HEK293 (cell line): ENCODE measurements around the gene RIMBP3C.

Experiments used
- HOXA7 ChIP-seq: sonication (generic); formaldehyde crosslinking; IDR thresholded peaks from 2 replicates; pipeline ENCODE4 v1.8.1; 2022; ENCODE audit warnings: missing genetic modification reagents, borderline replicate concordance
- KLF1 ChIP-seq: fragments of 450-650 bp; formaldehyde crosslinking; IDR thresholded peaks from 2 replicates; pipeline ENCODE4 v1.5.1; 2016; ENCODE audit warnings: missing biosample characterization, missing genetic modification characterization
- KLF9 ChIP-seq: fragments of 450-650 bp; formaldehyde crosslinking; IDR thresholded peaks from 2 replicates; pipeline ENCODE4 v1.5.1; 2016; ENCODE audit warnings: missing biosample characterization, missing genetic modification characterization, low read depth
- MZF1 ChIP-seq: fragments of 450-650 bp; formaldehyde crosslinking; IDR thresholded peaks from 2 replicates; pipeline ENCODE4 v1.5.1; 2017; ENCODE audit warnings: missing biosample characterization, missing genetic modification characterization, borderline replicate concordance
- PRDM4 ChIP-seq: fragments of 450-650 bp; formaldehyde crosslinking; IDR thresholded peaks from 2 replicates; pipeline ENCODE4 v1.5.1; 2017; ENCODE audit warnings: missing biosample characterization, missing genetic modification characterization
- SP2 ChIP-seq: fragments of 450-650 bp; formaldehyde crosslinking; IDR thresholded peaks from 2 replicates; pipeline ENCODE4 v1.5.1; 2016; ENCODE audit warnings: missing biosample characterization, missing genetic modification characterization
- TRIM28 ChIP-seq: IDR thresholded peaks from 2 replicates; pipeline ENCODE4 v1.6.1; 2011; ENCODE audit warnings: low read length, control low read depth, borderline replicate concordance
- ZBTB1 ChIP-seq: fragments of 450-650 bp; formaldehyde crosslinking; IDR thresholded peaks from 2 replicates; pipeline ENCODE4 v1.5.1; 2016; ENCODE audit warnings: missing biosample characterization, missing genetic modification characterization
- ZBTB48 ChIP-seq: fragments of 450-650 bp; formaldehyde crosslinking; IDR thresholded peaks from 2 replicates; pipeline ENCODE4 v1.5.1; 2016; ENCODE audit warnings: missing biosample characterization, missing genetic modification characterization
- ZBTB49 ChIP-seq: fragments of 450-650 bp; formaldehyde crosslinking; IDR thresholded peaks from 2 replicates; pipeline ENCODE4 v1.5.1; 2016; ENCODE audit warnings: missing biosample characterization, missing genetic modification characterization, low read depth
- ZFP37 ChIP-seq: fragments of 450-650 bp; formaldehyde crosslinking; IDR thresholded peaks from 2 replicates; pipeline ENCODE4 v1.5.1; 2016; ENCODE audit warnings: missing biosample characterization, missing genetic modification characterization
- ZNF16 ChIP-seq: fragments of 450-650 bp; formaldehyde crosslinking; IDR thresholded peaks from 2 replicates; pipeline ENCODE4 v1.5.1; 2016; ENCODE audit warnings: low read depth, missing biosample characterization, missing genetic modification characterization
- ZNF184 ChIP-seq: fragments of 450-650 bp; IDR thresholded peaks from 2 replicates; pipeline ENCODE4 v1.5.1; 2018; ENCODE audit warnings: missing biosample characterization, mild to moderate bottlenecking, missing genetic modification characterization
- ZNF2 ChIP-seq: fragments of 450-650 bp; formaldehyde crosslinking; IDR thresholded peaks from 2 replicates; pipeline ENCODE4 v1.5.1; 2016; ENCODE audit warnings: missing biosample characterization, missing genetic modification characterization
- ZNF211 ChIP-seq: fragments of 450-650 bp; formaldehyde crosslinking; IDR thresholded peaks from 2 replicates; pipeline ENCODE4 v1.5.1; 2016; ENCODE audit warnings: low read depth, missing biosample characterization, missing genetic modification characterization
- ZNF221 ChIP-seq: fragments of 450-650 bp; formaldehyde crosslinking; IDR thresholded peaks from 2 replicates; pipeline ENCODE4 v1.5.1; 2017; ENCODE audit warnings: missing biosample characterization, missing genetic modification characterization, borderline replicate concordance
- ZNF280D ChIP-seq: fragments of 450-650 bp; formaldehyde crosslinking; IDR thresholded peaks from 2 replicates; pipeline ENCODE4 v1.5.1; 2016; ENCODE audit warnings: missing biosample characterization, missing genetic modification characterization
- ZNF324 ChIP-seq: fragments of 450-650 bp; formaldehyde crosslinking; IDR thresholded peaks from 2 replicates; pipeline ENCODE4 v1.5.1; 2016; ENCODE audit warnings: missing biosample characterization, missing genetic modification characterization
- ZNF341 ChIP-seq: fragments of 450-650 bp; formaldehyde crosslinking; IDR thresholded peaks from 2 replicates; pipeline ENCODE4; 2016; ENCODE audit warnings: low read depth, missing biosample characterization, missing genetic modification characterization
- ZNF473 ChIP-seq: fragments of 450-650 bp; formaldehyde crosslinking; IDR thresholded peaks from 2 replicates; pipeline ENCODE4 v1.5.1; 2017; ENCODE audit warnings: missing biosample characterization, missing genetic modification characterization
- ZNF561 ChIP-seq: fragments of 450-650 bp; IDR thresholded peaks from 2 replicates; pipeline ENCODE4 v1.5.1; 2018; ENCODE audit warnings: missing biosample characterization, missing genetic modification characterization, borderline replicate concordance
- ZNF660 ChIP-seq: fragments of 450-650 bp; IDR thresholded peaks from 2 replicates; pipeline ENCODE4 v1.5.1; 2018; ENCODE audit warnings: missing biosample characterization, mild to moderate bottlenecking, missing genetic modification characterization
- ZNF701 ChIP-seq: fragments of 450-650 bp; formaldehyde crosslinking; IDR thresholded peaks from 2 replicates; pipeline ENCODE4 v1.5.1; 2016; ENCODE audit warnings: missing biosample characterization, missing genetic modification characterization
- ZNF768 ChIP-seq: fragments of 450-650 bp; formaldehyde crosslinking; IDR thresholded peaks from 2 replicates; pipeline ENCODE4 v1.5.1; 2018; ENCODE audit warnings: missing biosample characterization, mild to moderate bottlenecking, missing genetic modification characterization
- TF ChIP-seq, protein P1 (sequence below): fragments of 450-650 bp; formaldehyde crosslinking; IDR thresholded peaks from 2 replicates; pipeline ENCODE4 v1.5.1; 2016; ENCODE audit warnings: missing biosample characterization, missing genetic modification characterization, low read depth
- TF ChIP-seq, protein P2 (sequence below): fragments of 450-650 bp; formaldehyde crosslinking; IDR thresholded peaks from 2 replicates; pipeline ENCODE4 v1.5.1; 2016; ENCODE audit warnings: missing biosample characterization, missing genetic modification characterization
- TF ChIP-seq, protein P3 (sequence below): fragments of 450-650 bp; formaldehyde crosslinking; IDR thresholded peaks from 2 replicates; pipeline ENCODE4 v1.5.1; 2016; ENCODE audit warnings: missing biosample characterization, missing genetic modification characterization, borderline replicate concordance

RIMBP3C gene

DNA sequence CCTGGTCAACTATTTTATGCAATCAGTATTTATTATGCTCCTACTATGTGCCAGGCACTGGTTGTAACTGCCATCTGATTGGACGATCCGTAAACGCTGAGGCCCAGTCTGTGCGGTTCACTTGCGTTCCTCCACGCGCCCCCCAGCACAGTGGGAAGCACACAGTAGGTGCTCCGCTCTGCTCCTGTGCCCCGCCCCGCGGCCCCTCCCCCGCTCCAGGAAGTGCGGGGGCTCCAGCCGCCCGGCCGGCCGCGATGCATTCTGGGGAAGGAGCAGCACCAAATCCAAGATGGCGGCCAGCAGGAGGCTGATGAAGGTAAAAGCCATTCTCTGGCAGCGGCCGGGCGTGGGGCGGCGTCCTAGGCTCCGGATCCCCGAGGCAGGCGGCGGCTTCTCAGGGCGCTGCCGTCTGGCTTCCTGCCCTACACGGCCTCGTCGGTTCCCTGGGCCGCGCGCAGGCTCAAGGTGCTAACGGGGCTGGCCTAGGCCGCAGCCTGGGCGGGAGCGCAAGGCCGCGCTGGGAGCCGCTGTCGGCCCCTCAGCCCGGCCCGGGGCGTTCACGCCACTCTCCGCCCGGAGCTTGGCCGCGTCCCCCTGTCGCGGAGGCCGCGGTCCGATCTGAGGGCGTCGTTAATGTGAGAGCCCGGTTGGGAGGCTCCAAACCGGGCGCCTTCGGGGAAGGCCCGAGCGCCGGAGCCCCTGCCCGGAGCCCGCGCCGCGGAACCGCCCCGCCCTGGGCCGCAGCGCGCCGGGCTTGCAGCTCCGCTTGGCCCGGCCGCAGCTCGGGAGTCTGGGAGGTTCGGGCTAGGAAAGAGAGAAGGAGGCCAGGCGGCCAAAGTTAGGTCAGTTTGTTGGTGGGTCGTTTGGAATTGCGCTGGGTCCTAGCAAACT lies 16.4 kb upstream of the RIMBP3C start, which contains the start of gene UBE2L3 (continued):
- no peak for TF ChIP-seq ZNF768 (tag by site-specific recombination)
- peak; percentile 22; the same call in 1 of the 2 replicates for TF ChIP-seq ZBTB48
- TF ChIP-seq PRDM4 (tag by site-specific recombination), result peak; percentile 17; the same call in 1 of the 2 replicates
- peak; percentile 85 for TF ChIP-seq ZNF561 (tag by site-specific recombination)
- peak; percentile 70; the same call in 1 of the 2 replicates for TF ChIP-seq MZF1 (tag by site-specific recombination)
- TF ChIP-seq, protein P1, sequence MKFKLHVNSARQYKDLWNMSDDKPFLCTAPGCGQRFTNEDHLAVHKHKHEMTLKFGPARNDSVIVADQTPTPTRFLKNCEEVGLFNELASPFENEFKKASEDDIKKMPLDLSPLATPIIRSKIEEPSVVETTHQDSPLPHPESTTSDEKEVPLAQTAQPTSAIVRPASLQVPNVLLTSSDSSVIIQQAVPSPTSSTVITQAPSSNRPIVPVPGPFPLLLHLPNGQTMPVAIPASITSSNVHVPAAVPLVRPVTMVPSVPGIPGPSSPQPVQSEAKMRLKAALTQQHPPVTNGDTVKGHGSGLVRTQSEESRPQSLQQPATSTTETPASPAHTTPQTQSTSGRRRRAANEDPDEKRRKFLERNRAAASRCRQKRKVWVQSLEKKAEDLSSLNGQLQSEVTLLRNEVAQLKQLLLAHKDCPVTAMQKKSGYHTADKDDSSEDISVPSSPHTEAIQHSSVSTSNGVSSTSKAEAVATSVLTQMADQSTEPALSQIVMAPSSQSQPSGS (tag by site-specific recombination), result no peak
- no peak for TF ChIP-seq ZNF701 (tag by site-specific recombination)
- TF ChIP-seq, protein P2, sequence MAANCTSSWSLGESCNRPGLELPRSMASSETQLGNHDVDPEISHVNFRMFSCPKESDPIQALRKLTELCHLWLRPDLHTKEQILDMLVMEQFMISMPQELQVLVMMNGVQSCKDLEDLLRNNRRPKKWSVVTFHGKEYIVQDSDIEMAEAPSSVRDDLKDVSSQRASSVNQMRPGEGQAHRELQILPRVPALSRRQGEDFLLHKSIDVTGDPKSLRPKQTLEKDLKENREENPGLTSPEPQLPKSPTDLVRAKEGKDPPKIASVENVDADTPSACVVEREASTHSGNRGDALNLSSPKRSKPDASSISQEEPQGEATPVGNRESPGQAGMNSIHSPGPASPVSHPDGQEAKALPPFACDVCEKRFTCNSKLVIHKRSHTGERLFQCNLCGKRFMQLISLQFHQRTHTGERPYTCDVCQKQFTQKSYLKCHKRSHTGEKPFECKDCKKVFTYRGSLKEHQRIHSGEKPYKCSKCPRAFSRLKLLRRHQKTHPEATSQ (tag by site-specific recombination), result peak; percentile 77; the same call in 1 of the 2 replicates
- TF ChIP-seq ZNF2 (tag by site-specific recombination), result peak; percentile 59
- TF ChIP-seq ZNF473 (tag by site-specific recombination), result no peak
- no peak for TF ChIP-seq TRIM28
- TF ChIP-seq ZNF221, result no peak
- peak; percentile 52; the same call in 1 of the 2 replicates for TF ChIP-seq ZNF341 (tag by site-specific recombination)
- TF ChIP-seq ZBTB1 (tag by site-specific recombination), result peak; percentile 40; the same call in 1 of the 2 replicates
- no peak for TF ChIP-seq ZNF184 (tag by site-specific recombination)
- 0 out of 2 replicates have a peak, but pooled peaks have one; percentile 62 for TF ChIP-seq ZFP37 (tag by site-specific recombination)
- TF ChIP-seq ZNF324, result peak; percentile 90; the same call in 1 of the 2 replicates
- TF ChIP-seq ZNF280D, result no peak
- TF ChIP-seq ZBTB49 (tag by site-specific recombination), result no peak
- no peak for TF ChIP-seq ZNF16
- TF ChIP-seq SP2 (tag by site-specific recombination), result peak; percentile 42
- TF ChIP-seq ZNF660 (tag by site-specific recombination), result peak; percentile 66; the same call in 1 of the 2 replicates
- TF ChIP-seq KLF9 (tag by site-specific recombination), result peak; percentile 96
- TF ChIP-seq ZNF211 (tag by site-specific recombination), result no peak
- peak; percentile 85 for TF ChIP-seq KLF1 (tag by site-specific recombination)
- TF ChIP-seq, protein P3, sequence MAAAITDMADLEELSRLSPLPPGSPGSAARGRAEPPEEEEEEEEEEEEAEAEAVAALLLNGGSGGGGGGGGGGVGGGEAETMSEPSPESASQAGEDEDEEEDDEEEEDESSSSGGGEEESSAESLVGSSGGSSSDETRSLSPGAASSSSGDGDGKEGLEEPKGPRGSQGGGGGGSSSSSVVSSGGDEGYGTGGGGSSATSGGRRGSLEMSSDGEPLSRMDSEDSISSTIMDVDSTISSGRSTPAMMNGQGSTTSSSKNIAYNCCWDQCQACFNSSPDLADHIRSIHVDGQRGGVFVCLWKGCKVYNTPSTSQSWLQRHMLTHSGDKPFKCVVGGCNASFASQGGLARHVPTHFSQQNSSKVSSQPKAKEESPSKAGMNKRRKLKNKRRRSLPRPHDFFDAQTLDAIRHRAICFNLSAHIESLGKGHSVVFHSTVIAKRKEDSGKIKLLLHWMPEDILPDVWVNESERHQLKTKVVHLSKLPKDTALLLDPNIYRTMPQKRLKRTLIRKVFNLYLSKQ (tag by site-specific recombination), result no peak
- 0 out of 2 replicates have a peak, but pooled peaks have one; percentile 47 for TF ChIP-seq HOXA7 (CRISPR knock-in tag)
